Measurements from ENCODE around the gene SARDH. TPM values are rescaled to one million over a fixed set of nuclear protein-coding genes. Genes with fewer than 3 reads are reported as not detected.

Gene SARDH
- total RNA-seq, 2 donors from 2014 or later, result 20.2 to 61.0 TPM

DNA sequence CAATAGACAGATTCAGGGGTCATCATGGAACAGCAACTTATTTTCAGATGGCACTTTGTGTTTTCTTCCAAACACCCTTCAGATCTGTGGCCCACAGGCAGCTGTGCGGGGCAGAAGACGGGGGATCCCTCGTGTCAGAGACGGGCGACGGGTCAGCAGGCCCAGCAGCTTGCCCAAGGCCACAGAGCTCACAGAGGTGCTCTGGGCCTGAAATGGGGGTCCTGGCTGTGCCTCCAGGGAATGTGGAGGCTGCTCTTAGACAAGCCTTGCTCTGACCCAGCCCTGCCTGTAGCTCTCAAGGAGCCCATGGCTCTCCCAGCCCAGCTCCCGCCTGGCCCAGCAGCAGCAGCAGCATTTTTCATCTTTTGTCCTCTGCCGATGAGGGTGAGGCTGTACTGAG lies 40.9 kb upstream of the SARDH start:
- TF ChIP-seq POLR2A (IDR thresholded peaks at IDR 0.05) (no peak), CTCF (IDR thresholded peaks at IDR 0.05) (no peak)
- Histone ChIP-seq H3K27me3 (no peaks in the 10 kb centered on the region), H3K36me3 (replicated peaks in 1 of 2; ENCODE audit: insufficient read depth in 1 of 2, low read depth in 2 of 2) (peaks cover 5 to 28% of the 10 kb centered on the region in 2 donors), H3K4me3 (no peak overlapping the region), H3K9me3 (no peaks in the 10 kb centered on the region), H3K4me1 (peaks cover 3% of the 10 kb centered on the region), H3K27ac (no peak overlapping the region)
- no peak for DNase-seq
- WGBS, 2 donors, result 95 to 97% methylated on average over 7 to 8 of the region's 8 CpGs
- intact Hi-C loops (cut with DNase I), result no loop called here
- ATAC-seq, result no peak

GRCh38 chr9:133778336-133779013 lies 40.3 kb upstream of the SARDH start:
- Histone ChIP-seq H3K4me3 (no peak overlapping the region), H3K27me3 (no peaks in the 10 kb centered on the region), H3K36me3 (replicated peaks in 1 of 2; ENCODE audit: insufficient read depth in 1 of 2, low read depth in 2 of 2) (peaks cover 5 to 32% of the 10 kb centered on the region in 2 donors), H3K9me3 (no peaks in the 10 kb centered on the region), H3K27ac (no peak overlapping the region), H3K4me1 (peaks cover 3% of the 10 kb centered on the region)
- DNase-seq (no peak), ATAC-seq (no peak)
- TF ChIP-seq POLR2A (IDR thresholded peaks at IDR 0.05) (no peak), CTCF (IDR thresholded peaks at IDR 0.05) (no peak)
- WGBS, 2 donors, result 93 to 96% methylated on average over 10 to 17 of the region's 20 CpGs
- intact Hi-C loops (cut with DNase I), result no loop called here

- Histone ChIP-seq H3K9me3 (no peaks in the 10 kb centered on the region), H3K36me3 (replicated peaks in 1 of 2; ENCODE audit: insufficient read depth in 1 of 2, low read depth in 2 of 2) (peaks cover 5 to 30% of the 10 kb centered on the region in 2 donors), H3K4me1 (peaks cover 3% of the 10 kb centered on the region), H3K27me3 (no peaks in the 10 kb centered on the region), H3K27ac (no peak overlapping the region), H3K4me3 (no peak overlapping the region)
- TF ChIP-seq CTCF (IDR thresholded peaks at IDR 0.05), result no peak
- TF ChIP-seq POLR2A (IDR thresholded peaks at IDR 0.05), result no peak
- ATAC-seq (no peak), DNase-seq (no peak)
- intact Hi-C loops (cut with DNase I), result no loop called here
- WGBS, 2 donors, result 92 to 93% methylated on average over 12 to 14 of the region's 14 CpGs
Measured at GRCh38 chr9:133777871-133778270, 39.7 kb upstream of the SARDH start.

GRCh38 chr9:133777068-133777791 lies 39.1 kb upstream of the SARDH start:
- H3K36me3 ChIP-seq (replicated peaks in 1 of 2; ENCODE audit: insufficient read depth in 1 of 2, low read depth in 2 of 2), result peaks cover 5 to 30% of the 10 kb centered on the region in 2 donors
- WGBS, 2 donors, result 80 to 84% methylated on average over 10 to 14 of the region's 15 CpGs
- TF ChIP-seq CTCF (IDR thresholded peaks at IDR 0.05) (no peak), POLR2A (IDR thresholded peaks at IDR 0.05) (no peak)
- ATAC-seq (no peak), DNase-seq (no peak)
- intact Hi-C loops (cut with DNase I), result no loop called here
- H3K27ac ChIP-seq, result no peak overlapping the region
- H3K4me1 ChIP-seq, result peaks cover under 1% of the 10 kb centered on the region
- H3K27me3 ChIP-seq, result no peaks in the 10 kb centered on the region
- no peak overlapping the region for H3K4me3 ChIP-seq
- H3K9me3 ChIP-seq, result no peaks in the 10 kb centered on the region
